Measurements from ENCODE around the gene MYO10. TPM values are rescaled to one million over a fixed set of nuclear protein-coding genes. Genes with fewer than 3 reads are reported as not detected.

Gene MYO10
- total and polyA plus RNA-seq, 2 of the 8 experiments (the other 6 are each of a cell fraction or from before 2014, with no cell fraction given): 21.5 to 107 TPM

- no peak overlapping the region for H4K5ac ChIP-seq (ENCODE audit: insufficient read length, low read depth, low read length)
- POLR2A ChIA-PET (ENCODE audit: partially characterized antibody): interaction anchor here (1.4 to 1.6 kb wide), 2 partner anchors 10 to 15 kb away, joined by 5 read pairs; no protein-coding TSS in a partner anchor
- peak overlapping the region; percentile 62 to 81 (median 73); a peak in 7 of 8 replicates for H3K4me3 ChIP-seq (ENCODE audit: extremely low read depth in 1 of 4, insufficient read depth in 2 of 4, low read depth in 3 of 4, low read length in 4 of 4)
- peaks cover 13 to 14% of the 10 kb centered on the region in 2 experiments for H4K20me1 ChIP-seq (replicated peaks in 1 of 2; ENCODE audit: control insufficient read depth in 1 of 2, insufficient read depth in 2 of 2, low read length in 2 of 2)
- H3K27me3 ChIP-seq (replicated peaks in 1 of 4; ENCODE audit: control insufficient read depth in 3 of 4, extremely low read depth in 1 of 4, insufficient read depth in 3 of 4, low read length in 3 of 4): peaks cover 11 to 29% (median 23%) of the 10 kb centered on the region in 4 experiments
- H3K4me2 ChIP-seq (ENCODE audit: insufficient read depth in 1 of 2, low read depth in 2 of 2, low read length in 2 of 2): peak overlapping the region; percentile 75 to 88
- no peak overlapping the region for H2BK20ac ChIP-seq (ENCODE audit: low read length)
- no peak overlapping the region for H3K56ac ChIP-seq (replicated peaks; ENCODE audit: insufficient read length, low read depth, low read length)
- 0 out of 2 replicates have a peak, but pooled peaks cover 2% of the 10 kb centered on the region for H3K79me1 ChIP-seq (ENCODE audit: low read depth, low read length)
- H3K9ac ChIP-seq (replicated peaks in 1 of 4; ENCODE audit: extremely low read depth in 1 of 4, low read depth in 3 of 4, low read length in 3 of 4): no peak overlapping the region; a peak in 1 of 7 replicates
- no peak overlapping the region for H3K4ac ChIP-seq (replicated peaks; ENCODE audit: insufficient read length, low read depth, low read length)
- no peak overlapping the region for H2BK120ac ChIP-seq (replicated peaks; ENCODE audit: low read depth, low read length)
- H3K18ac ChIP-seq (ENCODE audit: extremely low read depth, low read length): no peak overlapping the region
- no peak overlapping the region for H2BK15ac ChIP-seq (ENCODE audit: low read length)
- H3K27ac ChIP-seq (ENCODE audit: low read depth, low read length): no peak overlapping the region
- no peak overlapping the region for H2BK5ac ChIP-seq (ENCODE audit: low read depth, low read length)
- peaks cover 0 to 13% (median 5%) of the 10 kb centered on the region in 4 experiments; a peak in 6 of 7 replicates for H3K4me1 ChIP-seq (replicated peaks in 1 of 4; ENCODE audit: control insufficient read depth in 3 of 4, insufficient read depth in 4 of 4, low read length in 3 of 4)
- H2BK12ac ChIP-seq (ENCODE audit: low read depth, low read length): peak overlapping the region; percentile 61; the same call in 1 of the 2 replicates
- 0 out of 2 replicates have a peak overlapping the region, but pooled peaks have one; percentile 86 for H2AFZ ChIP-seq (ENCODE audit: low read length)
- FAIRE-seq: no peak
- CTCF ChIA-PET (ENCODE audit: partially characterized antibody): interaction anchor here (1.2 to 2.6 kb wide), 5 partner anchors 14 to 253 kb away, joined by 3 to 15 read pairs (median 3); no protein-coding TSS in a partner anchor
- WGBS, 2 experiments (ENCODE audit: extremely low coverage in 1 of 2, insufficient coverage in 1 of 2, insufficient read length in 1 of 2, insufficient replicate concordance in 2 of 2, low coverage in 1 of 2, low lambda C conversion rate in 2 of 2, missing lambda C conversion rate in 1 of 2): 47% methylated on average over 11 of the region's 11 CpGs; no CpG with 5 or more reads in 1 of the 2 experiments
- H3K23ac ChIP-seq (ENCODE audit: insufficient read length): no peak overlapping the region
- no peak overlapping the region for H4K8ac ChIP-seq (ENCODE audit: extremely low read depth, insufficient read depth, low read length)
- peaks cover 6 to 32% of the 10 kb centered on the region in 2 experiments; a peak in 2 of 4 replicates for H3K79me2 ChIP-seq (ENCODE audit: control insufficient read depth in 1 of 2, insufficient read depth in 2 of 2, low read length in 2 of 2)
- H3K9me3 ChIP-seq (ENCODE audit: insufficient read depth in 2 of 2, low read depth in 1 of 2, low read length in 1 of 2): no peaks in the 10 kb centered on the region
- H4K91ac ChIP-seq (replicated peaks; ENCODE audit: insufficient read length, low read length): no peak overlapping the region
- no peak overlapping the region for H2AK5ac ChIP-seq (ENCODE audit: low read depth, low read length)
- peaks cover 8% of the 10 kb centered on the region for H3K23me2 ChIP-seq (ENCODE audit: low read depth, low read length)
- H3K14ac ChIP-seq (ENCODE audit: insufficient read length): no peak overlapping the region
- no peaks in the 10 kb centered on the region for H3K36me3 ChIP-seq (ENCODE audit: control insufficient read depth in 2 of 4, insufficient read depth in 4 of 4, low read length in 3 of 4)
- no peak for DNase-seq (ENCODE audit: low read depth in 1 of 2, low spot score in 2 of 2)
- TF ChIP-seq SAP30 (IDR thresholded peaks at IDR 0.05; ENCODE audit: insufficient read depth, insufficient replicate concordance, low read length) (no peak), CBX8 (IDR thresholded peaks at IDR 0.05; ENCODE audit: borderline replicate concordance, low read depth, low read length) (no peak), SIN3A (conservative IDR thresholded peaks at IDR 0.05 in 1 of 2, IDR thresholded peaks at IDR 0.05 in 1 of 2; ENCODE audit: low read depth in 1 of 2, low read length in 2 of 2) (no peak), CREB1 (IDR thresholded peaks at IDR 0.05) (no peak), SUZ12 (IDR thresholded peaks at IDR 0.05; ENCODE audit: low read length) (peak; percentile 50; the same call in 1 of the 2 replicates), RFX5 (IDR thresholded peaks at IDR 0.05; ENCODE audit: borderline replicate concordance, low read depth, low read length) (no peak), CTCF (IDR thresholded peaks at IDR 0.05; ENCODE audit: control extremely low read depth in 1 of 3, insufficient read depth in 1 of 3, low read depth in 1 of 3, low read length in 3 of 3) (no peak), HDAC2 (IDR thresholded peaks at IDR 0.05; ENCODE audit: borderline replicate concordance in 1 of 2, low read depth in 2 of 2, low read length in 2 of 2) (no peak), YY1 (IDR thresholded peaks at IDR 0.05; ENCODE audit: low read depth, low read length) (no peak), SP1 (IDR thresholded peaks at IDR 0.05; ENCODE audit: low read depth, low read length) (no peak)
Observed at GRCh38 chr5:16936989-16937438, 926 bp upstream of the MYO10 start.
